GM21723 (cell line): ENCODE results near the gene INSIG1.
A peak's percentile ranks its signal among the peaks of the same experiment; 100 is the strongest.

ENCODE experiments used
- ATAC-seq: cut with Tn5 transposase; IDR thresholded peaks from one replicate; pipeline ENCODE4 v1.9.1; 2021; ENCODE audit warnings: mild to moderate bottlenecking, moderate library complexity; ENCODE audit not compliant: unreplicated experiment

INSIG1 gene

GRCh38 chr7:155265961-155266360, 31.7 kb upstream of the INSIG1 start:
- ATAC-seq, result no peak

- ATAC-seq, result no peak
Measured at GRCh38 chr7:155266440-155266839, 31.2 kb upstream of the INSIG1 start.

- no peak for ATAC-seq
Measured at GRCh38 chr7:155267023-155267422, 30.7 kb upstream of the INSIG1 start.

- no peak for ATAC-seq
Measured at GRCh38 chr7:155267436-155267835, 30.2 kb upstream of the INSIG1 start.

- no peak for ATAC-seq
Measured at GRCh38 chr7:155268211-155268610, 29.5 kb upstream of the INSIG1 start.

GRCh38 chr7:155268921-155269650, 28.6 kb upstream of the INSIG1 start:
- ATAC-seq, result no peak

- ATAC-seq, result no peak
Measured at GRCh38 chr7:155269766-155270585, 27.7 kb upstream of the INSIG1 start.

GRCh38 chr7:155270861-155271260, 26.8 kb upstream of the INSIG1 start:
- no peak for ATAC-seq

GRCh38 chr7:155274633-155275355, 22.9 kb upstream of the INSIG1 start:
- no peak for ATAC-seq

GRCh38 chr7:155276042-155276799, 21.5 kb upstream of the INSIG1 start:
- no peak for ATAC-seq

- ATAC-seq, result no peak
Measured at GRCh38 chr7:155276800-155277375, 20.8 kb upstream of the INSIG1 start.

- ATAC-seq, result no peak
Measured at GRCh38 chr7:155277385-155277994, 20.2 kb upstream of the INSIG1 start.

GRCh38 chr7:155278921-155279320, 18.8 kb upstream of the INSIG1 start:
- ATAC-seq, result no peak

- no peak for ATAC-seq
Measured at GRCh38 chr7:155279787-155280445, 17.8 kb upstream of the INSIG1 start.

- ATAC-seq, result no peak
Measured at GRCh38 chr7:155280446-155281397, 17.0 kb upstream of the INSIG1 start.

GRCh38 chr7:155281398-155281969, 16.2 kb upstream of the INSIG1 start:
- no peak for ATAC-seq

GRCh38 chr7:155282671-155283070, 15.0 kb upstream of the INSIG1 start:
- ATAC-seq, result no peak

- peak; percentile 94 for ATAC-seq
Measured at GRCh38 chr7:155283565-155284194, 14.0 kb upstream of the INSIG1 start.
